ENCODE data around the gene RBM5. TPM values are rescaled to one million over a fixed set of nuclear protein-coding genes. Genes with fewer than 3 reads are reported as not detected.

The RBM5 gene
- total and polyA plus RNA-seq, 2 experiments from 2014 or later, result 44.9 to 111 TPM

DNA sequence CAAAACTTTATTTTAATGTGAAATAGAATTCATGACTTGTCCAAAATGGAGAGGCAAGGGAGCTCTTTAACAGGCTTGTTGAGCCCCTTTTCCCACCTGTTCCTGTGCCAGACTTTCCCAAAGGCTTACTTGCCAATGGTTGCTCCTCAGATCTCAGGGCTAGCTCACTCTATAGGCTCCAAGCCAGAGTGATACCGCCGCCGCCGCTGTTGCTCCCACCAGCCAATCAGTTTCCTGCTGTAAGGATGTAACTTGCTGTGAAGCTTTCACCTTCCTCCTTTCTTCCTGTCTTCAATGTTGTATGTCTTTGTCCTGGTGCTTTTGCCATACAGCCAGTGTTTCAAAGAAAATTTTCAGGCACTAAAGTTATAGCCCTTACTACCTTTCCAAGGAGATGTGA is 41.3 kb upstream of the RBM5 start:
- Mint-ChIP-seq H3K36me3 (ENCODE audit: low read depth) (peaks cover 25% of the 10 kb centered on the region), H3K27ac (no peak overlapping the region), H3K4me3 (no peak overlapping the region), H3K4me1 (no peaks in the 10 kb centered on the region), H3K27me3 (ENCODE audit: insufficient read depth, low read depth, poor library complexity) (peaks cover 2% of the 10 kb centered on the region), H3K9me3 (no peaks in the 10 kb centered on the region)
- ATAC-seq (no peak), DNase-seq (ENCODE audit: low spot score) (peak; percentile 6)
- H3K36me3 ChIP-seq (ENCODE audit: insufficient read depth), result peaks cover 10% of the 10 kb centered on the region; the same call in 1 of the 2 replicates
- no peak overlapping the region for H3K27ac ChIP-seq (ENCODE audit: low read depth)
- no peaks in the 10 kb centered on the region for H3K9me2 ChIP-seq (ENCODE audit: insufficient read depth)
- no peak overlapping the region for H3K4me2 ChIP-seq
- no peaks in the 10 kb centered on the region for H3K79me2 ChIP-seq (replicated peaks; ENCODE audit: insufficient read depth)
- 0 out of 2 replicates have a peak, but pooled peaks cover 15% of the 10 kb centered on the region for H3F3A ChIP-seq (replicated peaks; ENCODE audit: low read depth)
- TF ChIP-seq, protein P1, sequence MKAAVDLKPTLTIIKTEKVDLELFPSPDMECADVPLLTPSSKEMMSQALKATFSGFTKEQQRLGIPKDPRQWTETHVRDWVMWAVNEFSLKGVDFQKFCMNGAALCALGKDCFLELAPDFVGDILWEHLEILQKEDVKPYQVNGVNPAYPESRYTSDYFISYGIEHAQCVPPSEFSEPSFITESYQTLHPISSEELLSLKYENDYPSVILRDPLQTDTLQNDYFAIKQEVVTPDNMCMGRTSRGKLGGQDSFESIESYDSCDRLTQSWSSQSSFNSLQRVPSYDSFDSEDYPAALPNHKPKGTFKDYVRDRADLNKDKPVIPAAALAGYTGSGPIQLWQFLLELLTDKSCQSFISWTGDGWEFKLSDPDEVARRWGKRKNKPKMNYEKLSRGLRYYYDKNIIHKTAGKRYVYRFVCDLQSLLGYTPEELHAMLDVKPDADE (IDR thresholded peaks at IDR 0.05), result no peak
- no peak for TF ChIP-seq EZH2 (IDR thresholded peaks at IDR 0.05; ENCODE audit: low read depth, unreplicated experiment)
- peaks cover 26% of the 10 kb centered on the region; the same call in 1 of the 2 replicates for H4K20me1 ChIP-seq (replicated peaks; ENCODE audit: insufficient read depth)
- no peaks in the 10 kb centered on the region for H3K27me3 ChIP-seq (ENCODE audit: insufficient read depth)
- H3K4me3 ChIP-seq, result no peak overlapping the region
- H2AFZ ChIP-seq, result no peak overlapping the region
- H3K4me1 ChIP-seq (ENCODE audit: insufficient read depth), result no peaks in the 10 kb centered on the region

DNA sequence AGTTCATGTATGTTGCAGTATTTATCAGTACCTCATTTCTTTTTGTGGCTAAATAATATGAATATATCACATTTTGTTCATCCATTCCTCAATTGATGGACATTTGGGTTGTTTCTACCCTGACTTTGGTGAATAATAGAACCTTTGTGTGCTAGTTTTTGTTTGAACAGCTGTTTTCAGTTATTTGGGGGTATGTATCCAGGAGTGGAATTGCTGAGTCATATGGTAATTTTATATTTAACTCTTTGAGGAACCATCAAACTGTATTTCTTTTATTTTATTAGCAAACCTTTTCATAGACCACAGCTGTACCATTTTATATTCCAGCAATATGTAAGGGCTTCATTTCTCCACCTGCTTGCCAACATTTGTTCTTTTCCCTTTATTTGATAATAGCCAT is 38.4 kb upstream of the RBM5 start:
- Mint-ChIP-seq H3K4me1 (no peaks in the 10 kb centered on the region), H3K4me3 (no peak overlapping the region), H3K36me3 (ENCODE audit: low read depth) (peaks cover 30% of the 10 kb centered on the region), H3K27me3 (ENCODE audit: insufficient read depth, low read depth, poor library complexity) (peaks cover 4% of the 10 kb centered on the region), H3K27ac (peak overlapping the region; percentile 82; the same call in 1 of the 2 replicates), H3K9me3 (no peaks in the 10 kb centered on the region)
- Histone ChIP-seq H4K20me1 (replicated peaks; ENCODE audit: insufficient read depth) (0 out of 2 replicates have a peak, but pooled peaks cover 16% of the 10 kb centered on the region), H3K27ac (ENCODE audit: low read depth) (no peak overlapping the region), H3K4me1 (ENCODE audit: insufficient read depth) (no peaks in the 10 kb centered on the region), H3K9me2 (ENCODE audit: insufficient read depth) (no peaks in the 10 kb centered on the region), H3K4me2 (no peak overlapping the region), H3K4me3 (no peak overlapping the region), H3K36me3 (ENCODE audit: insufficient read depth) (peaks cover 10% of the 10 kb centered on the region; the same call in 1 of the 2 replicates), H3K27me3 (ENCODE audit: insufficient read depth) (no peaks in the 10 kb centered on the region), H2AFZ (no peak overlapping the region), H3F3A (replicated peaks; ENCODE audit: low read depth) (0 out of 2 replicates have a peak, but pooled peaks cover 8% of the 10 kb centered on the region), H3K79me2 (replicated peaks; ENCODE audit: insufficient read depth) (no peaks in the 10 kb centered on the region)
- TF ChIP-seq, protein P2, sequence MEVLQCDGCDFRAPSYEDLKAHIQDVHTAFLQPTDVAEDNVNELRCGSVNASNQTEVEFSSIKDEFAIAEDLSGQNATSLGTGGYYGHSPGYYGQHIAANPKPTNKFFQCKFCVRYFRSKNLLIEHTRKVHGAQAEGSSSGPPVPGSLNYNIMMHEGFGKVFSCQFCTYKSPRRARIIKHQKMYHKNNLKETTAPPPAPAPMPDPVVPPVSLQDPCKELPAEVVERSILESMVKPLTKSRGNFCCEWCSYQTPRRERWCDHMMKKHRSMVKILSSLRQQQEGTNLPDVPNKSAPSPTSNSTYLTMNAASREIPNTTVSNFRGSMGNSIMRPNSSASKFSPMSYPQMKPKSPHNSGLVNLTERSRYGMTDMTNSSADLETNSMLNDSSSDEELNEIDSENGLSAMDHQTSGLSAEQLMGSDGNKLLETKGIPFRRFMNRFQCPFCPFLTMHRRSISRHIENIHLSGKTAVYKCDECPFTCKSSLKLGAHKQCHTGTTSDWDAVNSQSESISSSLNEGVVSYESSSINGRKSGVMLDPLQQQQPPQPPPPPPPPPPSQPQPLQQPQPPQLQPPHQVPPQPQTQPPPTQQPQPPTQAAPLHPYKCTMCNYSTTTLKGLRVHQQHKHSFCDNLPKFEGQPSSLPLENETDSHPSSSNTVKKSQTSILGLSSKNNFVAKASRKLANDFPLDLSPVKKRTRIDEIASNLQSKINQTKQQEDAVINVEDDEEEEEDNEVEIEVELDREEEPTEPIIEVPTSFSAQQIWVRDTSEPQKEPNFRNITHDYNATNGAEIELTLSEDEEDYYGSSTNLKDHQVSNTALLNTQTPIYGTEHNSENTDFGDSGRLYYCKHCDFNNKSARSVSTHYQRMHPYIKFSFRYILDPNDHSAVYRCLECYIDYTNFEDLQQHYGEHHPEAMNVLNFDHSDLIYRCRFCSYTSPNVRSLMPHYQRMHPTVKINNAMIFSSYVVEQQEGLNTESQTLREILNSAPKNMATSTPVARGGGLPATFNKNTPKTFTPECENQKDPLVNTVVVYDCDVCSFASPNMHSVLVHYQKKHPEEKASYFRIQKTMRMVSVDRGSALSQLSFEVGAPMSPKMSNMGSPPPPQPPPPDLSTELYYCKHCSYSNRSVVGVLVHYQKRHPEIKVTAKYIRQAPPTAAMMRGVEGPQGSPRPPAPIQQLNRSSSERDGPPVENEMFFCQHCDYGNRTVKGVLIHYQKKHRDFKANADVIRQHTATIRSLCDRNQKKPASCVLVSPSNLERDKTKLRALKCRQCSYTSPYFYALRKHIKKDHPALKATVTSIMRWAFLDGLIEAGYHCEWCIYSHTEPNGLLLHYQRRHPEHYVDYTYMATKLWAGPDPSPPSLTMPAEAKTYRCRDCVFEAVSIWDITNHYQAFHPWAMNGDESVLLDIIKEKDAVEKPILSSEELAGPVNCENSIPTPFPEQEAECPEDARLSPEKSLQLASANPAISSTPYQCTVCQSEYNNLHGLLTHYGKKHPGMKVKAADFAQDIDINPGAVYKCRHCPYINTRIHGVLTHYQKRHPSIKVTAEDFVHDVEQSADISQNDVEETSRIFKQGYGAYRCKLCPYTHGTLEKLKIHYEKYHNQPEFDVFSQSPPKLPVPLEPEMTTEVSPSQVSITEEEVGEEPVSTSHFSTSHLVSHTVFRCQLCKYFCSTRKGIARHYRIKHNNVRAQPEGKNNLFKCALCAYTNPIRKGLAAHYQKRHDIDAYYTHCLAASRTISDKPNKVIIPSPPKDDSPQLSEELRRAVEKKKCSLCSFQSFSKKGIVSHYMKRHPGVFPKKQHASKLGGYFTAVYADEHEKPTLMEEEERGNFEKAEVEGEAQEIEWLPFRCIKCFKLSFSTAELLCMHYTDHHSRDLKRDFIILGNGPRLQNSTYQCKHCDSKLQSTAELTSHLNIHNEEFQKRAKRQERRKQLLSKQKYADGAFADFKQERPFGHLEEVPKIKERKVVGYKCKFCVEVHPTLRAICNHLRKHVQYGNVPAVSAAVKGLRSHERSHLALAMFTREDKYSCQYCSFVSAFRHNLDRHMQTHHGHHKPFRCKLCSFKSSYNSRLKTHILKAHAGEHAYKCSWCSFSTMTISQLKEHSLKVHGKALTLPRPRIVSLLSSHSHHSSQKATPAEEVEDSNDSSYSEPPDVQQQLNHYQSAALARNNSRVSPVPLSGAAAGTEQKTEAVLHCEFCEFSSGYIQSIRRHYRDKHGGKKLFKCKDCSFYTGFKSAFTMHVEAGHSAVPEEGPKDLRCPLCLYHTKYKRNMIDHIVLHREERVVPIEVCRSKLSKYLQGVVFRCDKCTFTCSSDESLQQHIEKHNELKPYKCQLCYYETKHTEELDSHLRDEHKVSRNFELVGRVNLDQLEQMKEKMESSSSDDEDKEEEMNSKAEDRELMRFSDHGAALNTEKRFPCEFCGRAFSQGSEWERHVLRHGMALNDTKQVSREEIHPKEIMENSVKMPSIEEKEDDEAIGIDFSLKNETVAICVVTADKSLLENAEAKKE (CRISPR knock-in tag; IDR thresholded peaks at IDR 0.05), result no peak
- TF ChIP-seq ZNF331 (CRISPR knock-in tag; IDR thresholded peaks at IDR 0.05; ENCODE audit: low read depth) (no peak), POLR2AphosphoS5 (IDR thresholded peaks at IDR 0.05; ENCODE audit: low read depth) (no peak)
- DNase-seq (ENCODE audit: low spot score) (no peak), ATAC-seq (no peak)
